Lower leg skin (tissue), 3 donors: Measurements from ENCODE around the gene CNOT1.

Experiments
- POLR2A ChIP-seq, 2 donors: fragments of 450-650 bp; IDR thresholded peaks; one replicate each; pipeline ENCODE4 v1.6.1; 2016 to 2017; ENCODE audit warnings: antibody characterized with exemption in 2 of 2, mild to moderate bottlenecking in 1 of 2, moderate library complexity in 1 of 2
- TF ChIP-seq, protein P1 (sequence below), 3 donors: fragments of 450-650 bp; IDR thresholded peaks; one replicate each; pipeline ENCODE4 v1.5.1; 2016; ENCODE audit warnings: antibody characterized with exemption in 3 of 3, mild to moderate bottlenecking in 3 of 3, moderate library complexity in 2 of 3

DNA sequence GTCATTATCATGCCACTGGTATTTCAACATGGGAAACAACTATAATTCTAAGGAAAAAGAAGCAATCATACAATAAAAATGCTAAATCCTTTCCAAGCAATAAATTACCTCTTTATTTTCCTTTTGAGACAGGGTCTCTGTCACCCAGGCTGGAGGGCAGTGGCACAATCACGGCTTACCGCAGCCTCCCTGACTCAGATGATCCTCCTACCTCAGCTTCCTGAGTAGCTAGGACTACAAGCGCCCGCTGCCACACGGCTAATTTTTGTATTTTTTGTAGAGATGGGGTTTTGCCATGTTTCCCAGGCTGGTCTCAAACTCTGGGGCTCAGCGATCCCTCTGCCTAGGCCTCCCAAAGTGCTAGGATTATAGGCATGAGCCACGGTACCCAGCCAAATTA is 24.1 kb downstream of the CNOT1 start:
- TF ChIP-seq, protein P1, sequence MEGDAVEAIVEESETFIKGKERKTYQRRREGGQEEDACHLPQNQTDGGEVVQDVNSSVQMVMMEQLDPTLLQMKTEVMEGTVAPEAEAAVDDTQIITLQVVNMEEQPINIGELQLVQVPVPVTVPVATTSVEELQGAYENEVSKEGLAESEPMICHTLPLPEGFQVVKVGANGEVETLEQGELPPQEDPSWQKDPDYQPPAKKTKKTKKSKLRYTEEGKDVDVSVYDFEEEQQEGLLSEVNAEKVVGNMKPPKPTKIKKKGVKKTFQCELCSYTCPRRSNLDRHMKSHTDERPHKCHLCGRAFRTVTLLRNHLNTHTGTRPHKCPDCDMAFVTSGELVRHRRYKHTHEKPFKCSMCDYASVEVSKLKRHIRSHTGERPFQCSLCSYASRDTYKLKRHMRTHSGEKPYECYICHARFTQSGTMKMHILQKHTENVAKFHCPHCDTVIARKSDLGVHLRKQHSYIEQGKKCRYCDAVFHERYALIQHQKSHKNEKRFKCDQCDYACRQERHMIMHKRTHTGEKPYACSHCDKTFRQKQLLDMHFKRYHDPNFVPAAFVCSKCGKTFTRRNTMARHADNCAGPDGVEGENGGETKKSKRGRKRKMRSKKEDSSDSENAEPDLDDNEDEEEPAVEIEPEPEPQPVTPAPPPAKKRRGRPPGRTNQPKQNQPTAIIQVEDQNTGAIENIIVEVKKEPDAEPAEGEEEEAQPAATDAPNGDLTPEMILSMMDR (IDR thresholded peaks at IDR 0.05): no peak
- TF ChIP-seq POLR2A (IDR thresholded peaks at IDR 0.05): no peak
